ENCODE measurements around the gene KCMF1. TPM values are rescaled to one million over a fixed set of nuclear protein-coding genes. Genes with fewer than 3 reads are reported as not detected.

KCMF1 gene
- total and polyA plus RNA-seq, 4 donors = 15.8 to 71.0 (median 47.4) TPM

DNA sequence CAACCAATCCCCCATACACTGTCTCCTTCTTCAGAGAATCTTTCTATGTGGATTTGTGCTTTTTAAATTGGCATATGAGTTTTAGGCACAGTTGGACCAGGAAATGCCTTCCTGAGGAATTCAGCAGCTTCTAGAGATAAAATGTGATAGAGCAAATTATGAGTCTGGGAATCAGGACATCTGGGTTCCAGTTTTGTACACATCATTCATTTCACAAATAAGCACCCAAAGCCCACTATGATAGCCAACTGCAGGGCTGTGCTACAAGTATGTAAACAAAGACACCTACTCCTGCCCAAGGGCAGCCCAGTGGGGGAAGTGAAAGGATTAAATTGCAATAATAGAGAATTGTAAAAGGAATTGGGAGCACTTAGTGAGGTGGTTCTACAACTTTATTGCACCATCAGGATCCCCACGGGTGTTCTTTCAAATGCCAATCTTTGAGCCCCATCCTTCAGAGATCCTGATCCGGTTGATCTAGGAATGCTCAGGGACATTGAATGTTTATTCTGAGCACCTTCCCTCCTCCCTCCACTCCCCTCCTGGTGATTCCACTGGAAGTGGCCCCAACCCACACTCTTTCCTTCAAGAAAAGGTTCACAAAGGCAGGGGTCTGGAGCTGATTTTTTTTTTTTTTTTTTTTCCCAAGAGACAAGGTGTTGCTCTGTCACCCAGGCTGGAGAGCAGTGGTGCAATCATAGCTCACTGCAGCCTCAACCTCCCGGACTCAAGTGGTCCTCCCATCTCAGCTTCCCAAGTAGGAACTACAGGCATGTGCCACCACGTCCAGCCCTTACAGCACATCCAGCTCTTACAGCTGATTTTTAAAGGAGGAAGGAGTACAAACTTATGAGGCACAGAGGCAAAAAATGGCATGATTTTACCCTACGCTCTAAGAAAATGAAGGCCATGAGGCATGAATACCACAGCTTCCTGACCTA is 11.1 kb upstream of the KCMF1 start:
- 56 to 60% methylated on average over 5 of the region's 5 CpGs for WGBS, 2 donors
- H3K4me1 ChIP-seq (ENCODE audit: control insufficient read depth in 5 of 5, insufficient read depth in 5 of 5, low read length in 5 of 5) = peaks cover 0 to 8% (median 0%) of the 10 kb centered on the region in 5 donors
- no peak for DNase-seq
- H3K9me3 ChIP-seq (ENCODE audit: control insufficient read depth in 4 of 4, insufficient read depth in 3 of 4, low read length in 3 of 4) = no peaks in the 10 kb centered on the region
- H3K9ac ChIP-seq (ENCODE audit: insufficient read depth in 1 of 2, low read length in 2 of 2) = no peak overlapping the region
- no peak overlapping the region for H3K4me3 ChIP-seq
- no peaks in the 10 kb centered on the region for H3K27me3 ChIP-seq (ENCODE audit: control insufficient read depth in 3 of 3, insufficient read depth in 3 of 3, low read length in 2 of 3)
- peaks cover 0 to 4% (median 0%) of the 10 kb centered on the region in 4 donors for H3K36me3 ChIP-seq (ENCODE audit: control insufficient read depth in 4 of 4, insufficient read depth in 4 of 4, low read length in 4 of 4)
- no peak overlapping the region for H3K27ac ChIP-seq (ENCODE audit: low read depth in 1 of 2, low read length in 1 of 2)
- TF ChIP-seq, protein P1, sequence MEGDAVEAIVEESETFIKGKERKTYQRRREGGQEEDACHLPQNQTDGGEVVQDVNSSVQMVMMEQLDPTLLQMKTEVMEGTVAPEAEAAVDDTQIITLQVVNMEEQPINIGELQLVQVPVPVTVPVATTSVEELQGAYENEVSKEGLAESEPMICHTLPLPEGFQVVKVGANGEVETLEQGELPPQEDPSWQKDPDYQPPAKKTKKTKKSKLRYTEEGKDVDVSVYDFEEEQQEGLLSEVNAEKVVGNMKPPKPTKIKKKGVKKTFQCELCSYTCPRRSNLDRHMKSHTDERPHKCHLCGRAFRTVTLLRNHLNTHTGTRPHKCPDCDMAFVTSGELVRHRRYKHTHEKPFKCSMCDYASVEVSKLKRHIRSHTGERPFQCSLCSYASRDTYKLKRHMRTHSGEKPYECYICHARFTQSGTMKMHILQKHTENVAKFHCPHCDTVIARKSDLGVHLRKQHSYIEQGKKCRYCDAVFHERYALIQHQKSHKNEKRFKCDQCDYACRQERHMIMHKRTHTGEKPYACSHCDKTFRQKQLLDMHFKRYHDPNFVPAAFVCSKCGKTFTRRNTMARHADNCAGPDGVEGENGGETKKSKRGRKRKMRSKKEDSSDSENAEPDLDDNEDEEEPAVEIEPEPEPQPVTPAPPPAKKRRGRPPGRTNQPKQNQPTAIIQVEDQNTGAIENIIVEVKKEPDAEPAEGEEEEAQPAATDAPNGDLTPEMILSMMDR (IDR thresholded peaks at IDR 0.05; ENCODE audit: control extremely low read depth, extremely low read depth) = no peak
- no peak for ATAC-seq (ENCODE audit: insufficient read depth, low FRiP score)

DNA sequence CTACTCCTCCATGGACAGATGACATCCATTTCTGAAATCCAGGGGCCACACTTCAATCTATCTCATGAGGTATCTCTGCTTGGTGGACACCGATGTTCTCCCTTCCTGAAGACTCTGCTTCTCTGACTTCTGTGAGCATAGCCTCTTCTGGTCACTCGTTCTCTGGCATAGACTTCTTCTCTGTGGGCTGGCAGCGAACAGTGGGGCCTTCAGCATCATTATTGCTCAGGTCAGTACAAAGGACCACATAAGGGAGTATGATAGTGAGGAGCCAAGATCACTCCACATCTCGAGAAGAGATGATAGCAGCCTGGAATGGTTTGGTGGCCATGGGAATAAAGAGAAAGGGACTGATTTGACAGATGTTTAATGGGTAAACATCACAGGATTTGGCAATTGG is 8.0 kb upstream of the KCMF1 start:
- TF ChIP-seq, protein P1 (IDR thresholded peaks at IDR 0.05; ENCODE audit: control extremely low read depth, extremely low read depth) = no peak

DNA sequence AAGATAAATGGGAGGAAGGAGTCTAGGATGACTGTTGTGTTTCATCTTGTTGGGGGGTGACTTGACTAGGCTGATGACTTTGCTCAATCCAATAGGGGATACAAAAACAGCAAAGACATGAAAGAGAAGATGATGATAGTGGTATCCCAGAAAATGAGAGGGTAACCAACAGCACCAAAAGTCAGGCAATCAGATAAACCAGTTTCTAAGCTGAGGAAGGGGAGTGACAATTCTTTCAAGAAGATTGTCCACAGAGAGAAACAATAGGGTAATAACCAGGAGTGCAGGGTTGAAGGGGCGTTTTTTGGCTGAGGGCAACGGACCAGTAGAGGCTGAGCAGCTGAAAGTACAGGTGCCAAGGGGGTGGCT is 7.7 kb upstream of the KCMF1 start:
- peaks cover 0 to 3% (median under 1%) of the 10 kb centered on the region in 5 donors for H3K4me1 ChIP-seq (ENCODE audit: control insufficient read depth in 5 of 5, insufficient read depth in 5 of 5, low read length in 5 of 5)
- no peak for ATAC-seq (ENCODE audit: insufficient read depth, low FRiP score)
- no peaks in the 10 kb centered on the region for H3K27me3 ChIP-seq (ENCODE audit: control insufficient read depth in 3 of 3, insufficient read depth in 3 of 3, low read length in 2 of 3)
- H3K27ac ChIP-seq (ENCODE audit: low read depth in 1 of 2, low read length in 1 of 2) = no peak overlapping the region
- H3K9me3 ChIP-seq (ENCODE audit: control insufficient read depth in 4 of 4, insufficient read depth in 3 of 4, low read length in 3 of 4) = no peaks in the 10 kb centered on the region
- no peak overlapping the region for H3K4me3 ChIP-seq
- H3K36me3 ChIP-seq (ENCODE audit: control insufficient read depth in 4 of 4, insufficient read depth in 4 of 4, low read length in 4 of 4) = peaks cover 0 to 10% (median 4%) of the 10 kb centered on the region in 4 donors
- WGBS, 2 donors = 91 to 94% methylated on average over 2 of the region's 2 CpGs
- TF ChIP-seq, protein P1 (IDR thresholded peaks at IDR 0.05; ENCODE audit: control extremely low read depth, extremely low read depth) = no peak
- DNase-seq = no peak
- H3K9ac ChIP-seq (ENCODE audit: insufficient read depth in 1 of 2, low read length in 2 of 2) = no peak overlapping the region

More for the DNA sequence above, 8.0 kb upstream of the KCMF1 start:
- H3K27ac ChIP-seq (ENCODE audit: low read depth in 1 of 2, low read length in 1 of 2) = no peak overlapping the region
- DNase-seq = no peak
- no peak overlapping the region for H3K9ac ChIP-seq (ENCODE audit: insufficient read depth in 1 of 2, low read length in 2 of 2)
- no peak overlapping the region for H3K4me3 ChIP-seq
- H3K27me3 ChIP-seq (ENCODE audit: control insufficient read depth in 3 of 3, insufficient read depth in 3 of 3, low read length in 2 of 3) = no peaks in the 10 kb centered on the region
- H3K36me3 ChIP-seq (ENCODE audit: control insufficient read depth in 4 of 4, insufficient read depth in 4 of 4, low read length in 4 of 4) = peaks cover 0 to 10% (median 4%) of the 10 kb centered on the region in 4 donors
- H3K4me1 ChIP-seq (ENCODE audit: control insufficient read depth in 5 of 5, insufficient read depth in 5 of 5, low read length in 5 of 5) = peaks cover 0 to 5% (median 0%) of the 10 kb centered on the region in 5 donors
- 96 to 97% methylated on average over 4 of the region's 4 CpGs for WGBS, 2 donors
- no peaks in the 10 kb centered on the region for H3K9me3 ChIP-seq (ENCODE audit: control insufficient read depth in 4 of 4, insufficient read depth in 3 of 4, low read length in 3 of 4)
- ATAC-seq (ENCODE audit: insufficient read depth, low FRiP score) = no peak
